ENCODE measurements around the gene KCNC3. TPM values are rescaled to one million over a fixed set of nuclear protein-coding genes. Genes with fewer than 3 reads are reported as not detected.

Gene KCNC3
- total RNA-seq, 1 experiment from 2014 or later = 17.3 TPM

GRCh38 chr19:50315773-50316448, 13.3 kb downstream of the KCNC3 start:
- Histone ChIP-seq H3K9ac (ENCODE audit: extremely low read depth, insufficient read length, low read length) (no peak overlapping the region), H3T11ph (ENCODE audit: low read length) (no peak overlapping the region), H3K9me3 (ENCODE audit: control insufficient read depth, low read depth, low read length) (no peaks in the 10 kb centered on the region), H2BK12ac (ENCODE audit: insufficient read length, low read depth, low read length) (no peak overlapping the region), H2AK5ac (ENCODE audit: insufficient read length, low read length) (no peak overlapping the region), H4K20me1 (ENCODE audit: control insufficient read depth, insufficient read depth, insufficient read length) (no peaks in the 10 kb centered on the region), H4K5ac (ENCODE audit: insufficient read length, low read depth, low read length) (no peak overlapping the region), H2BK20ac (ENCODE audit: low read depth, low read length, poor library complexity, severe bottlenecking) (no peak overlapping the region), H4K8ac (replicated peaks; ENCODE audit: insufficient read length, low read depth, low read length) (no peak overlapping the region), H2AFZ (ENCODE audit: low read length) (no peak overlapping the region), H3K18ac (ENCODE audit: insufficient read length, low read depth, low read length) (no peak overlapping the region), H3K23me2 (ENCODE audit: insufficient read length, low read depth, low read length, poor library complexity, severe bottlenecking) (peaks cover 24% of the 10 kb centered on the region), H3K79me1 (ENCODE audit: insufficient read depth, low read depth, low read length, poor library complexity, severe bottlenecking) (no peaks in the 10 kb centered on the region), H4K91ac (ENCODE audit: insufficient read length, low read depth, low read length) (no peak overlapping the region), H3K27ac (ENCODE audit: insufficient read length, low read depth, low read length) (no peak overlapping the region), H3K4me2 (ENCODE audit: insufficient read depth, insufficient read length, low read length) (peak overlapping the region; percentile 72), H3K23ac (ENCODE audit: insufficient read length, low read depth, low read length) (no peak overlapping the region), H3K56ac (ENCODE audit: insufficient read length, low read depth, low read length) (no peak overlapping the region), H2BK15ac (ENCODE audit: low read depth, low read length) (no peak overlapping the region), H3K4ac (ENCODE audit: low read depth, low read length) (no peak overlapping the region), H3K79me2 (ENCODE audit: insufficient read depth, low read length) (no peaks in the 10 kb centered on the region), H3K4me1 (ENCODE audit: insufficient read depth, low read length) (no peaks in the 10 kb centered on the region), H3K14ac (ENCODE audit: insufficient read depth, low read length) (0 out of 2 replicates have a peak overlapping the region, but pooled peaks have one; percentile 70), H3K27me3 (ENCODE audit: insufficient read depth, low read length) (no peaks in the 10 kb centered on the region), H2BK5ac (ENCODE audit: insufficient read length, low read length) (no peak overlapping the region), H2BK120ac (ENCODE audit: low read depth, low read length, poor library complexity, severe bottlenecking) (no peak overlapping the region)
- H3K4me1 Mint-ChIP-seq = peaks cover 21 to 40% of the 10 kb centered on the region in 2 experiments
- peaks cover 13 to 24% (median 18%) of the 10 kb centered on the region in 3 experiments; a peak in 6 of 7 replicates for H3K36me3 Mint-ChIP-seq (ENCODE audit: insufficient read depth in 1 of 3, low read depth in 3 of 3)
- H3K9me3 Mint-ChIP-seq = no peaks in the 10 kb centered on the region
- H3K27me3 Mint-ChIP-seq (ENCODE audit: low read depth) = peaks cover 5% of the 10 kb centered on the region
- peak overlapping the region; percentile 79 to 87 for H3K4me3 Mint-ChIP-seq
- H3K27ac Mint-ChIP-seq = peak overlapping the region; percentile 96 to 97 (median 97)
- DNase-seq = peak; percentile 84
- peak; percentile 23; the same call in 1 of the 3 replicates for TF ChIP-seq CTCF (conservative IDR thresholded peaks at IDR 0.05)
- no CpG with 5 or more reads among the region's 18 CpGs for WGBS (ENCODE audit: extremely low coverage, insufficient read length, low lambda C conversion rate)
